Dedifferentiated amniotic fluid mesenchymal stem cell (primary cell): ENCODE results near the gene ASTN2.

Source experiments
- DNase-seq: peaks from one replicate; pipeline ENCODE4 v3.0.0-alpha.2; 2016; ENCODE audit errors: extremely low spot score

Gene ASTN2

GRCh38 chr9:117245175-117245829, 169.6 kb downstream of the ASTN2 start:
- no peak for DNase-seq

GRCh38 chr9:117242082-117242481, 172.8 kb downstream of the ASTN2 start:
- DNase-seq, result no peak

- DNase-seq, result no peak
Observed at GRCh38 chr9:117239428-117239827, 175.4 kb downstream of the ASTN2 start.

- DNase-seq, result no peak
Observed at GRCh38 chr9:117234103-117234502, 180.8 kb downstream of the ASTN2 start.

GRCh38 chr9:117233016-117233415, 181.8 kb downstream of the ASTN2 start:
- DNase-seq, result no peak

- DNase-seq, result no peak
Observed at GRCh38 chr9:117232281-117232680, 182.6 kb downstream of the ASTN2 start.

- DNase-seq, result no peak
Observed at GRCh38 chr9:117231012-117231411, 183.8 kb downstream of the ASTN2 start.

- no peak for DNase-seq
Observed at GRCh38 chr9:117224695-117225094, 190.2 kb downstream of the ASTN2 start.

GRCh38 chr9:117218951-117219350, 195.9 kb downstream of the ASTN2 start:
- no peak for DNase-seq

GRCh38 chr9:117214416-117214815, 200.4 kb downstream of the ASTN2 start:
- DNase-seq, result no peak

- DNase-seq, result no peak
Observed at GRCh38 chr9:117211280-117211679, 203.6 kb downstream of the ASTN2 start.

GRCh38 chr9:117205806-117206205, 209.1 kb downstream of the ASTN2 start:
- no peak for DNase-seq

- DNase-seq, result no peak
Observed at GRCh38 chr9:117204971-117205370, 209.9 kb downstream of the ASTN2 start.

- DNase-seq, result no peak
Observed at GRCh38 chr9:117191504-117192261, 223.2 kb downstream of the ASTN2 start.

GRCh38 chr9:117189121-117189520, 225.7 kb downstream of the ASTN2 start:
- no peak for DNase-seq

- no peak for DNase-seq
Observed at GRCh38 chr9:117188394-117188793, 226.5 kb downstream of the ASTN2 start.

GRCh38 chr9:117187498-117187897, 227.4 kb downstream of the ASTN2 start:
- DNase-seq, result no peak

GRCh38 chr9:117184173-117184572, 230.7 kb downstream of the ASTN2 start:
- no peak for DNase-seq

- DNase-seq, result no peak
Observed at GRCh38 chr9:117182046-117182445, 232.8 kb downstream of the ASTN2 start.

- no peak for DNase-seq
Observed at GRCh38 chr9:117180896-117181445, 233.9 kb downstream of the ASTN2 start.

- DNase-seq, result no peak
Observed at GRCh38 chr9:117178596-117179375, 236.1 kb downstream of the ASTN2 start.

- DNase-seq, result no peak
Observed at GRCh38 chr9:117170567-117170966, 244.3 kb downstream of the ASTN2 start.
